Measurements from ENCODE around the gene ITPR1.

The ITPR1 gene

DNA sequence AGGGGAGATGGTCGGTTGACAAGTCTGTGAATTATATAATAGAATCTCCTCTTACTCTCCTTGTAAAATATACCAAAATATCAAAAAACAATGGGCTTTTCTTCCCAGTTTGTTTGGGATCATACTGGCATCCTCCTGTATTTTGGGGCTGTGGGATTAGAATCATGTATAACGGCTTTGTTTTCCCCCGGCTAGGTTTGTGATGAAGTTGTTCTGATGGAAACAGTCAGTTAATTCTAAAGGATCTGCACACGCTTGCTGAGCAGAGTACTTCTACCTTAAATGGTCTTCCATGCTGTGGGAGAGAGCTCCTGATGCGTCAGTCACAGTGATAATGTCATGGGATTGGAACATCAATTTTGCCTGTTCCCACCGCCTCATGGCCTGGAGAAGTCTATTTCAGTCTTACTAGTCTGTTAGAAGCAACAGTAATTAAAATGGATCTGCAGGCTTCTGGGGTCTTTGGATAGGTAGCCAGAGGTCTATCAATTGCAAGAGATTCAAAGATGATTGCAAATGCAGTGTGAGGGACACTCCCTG, 81.3 kb downstream of the ITPR1 start:
- Mint-ChIP-seq H3K4me3 (no peak overlapping the region), H3K4me1 (ENCODE audit: low read depth) (peaks cover 1% of the 10 kb centered on the region), H3K36me3 (ENCODE audit: low read depth) (no peaks in the 10 kb centered on the region), H3K27me3 (ENCODE audit: low read depth) (no peaks in the 10 kb centered on the region), H3K27ac (no peak overlapping the region), H3K9me3 (no peaks in the 10 kb centered on the region)

DNA sequence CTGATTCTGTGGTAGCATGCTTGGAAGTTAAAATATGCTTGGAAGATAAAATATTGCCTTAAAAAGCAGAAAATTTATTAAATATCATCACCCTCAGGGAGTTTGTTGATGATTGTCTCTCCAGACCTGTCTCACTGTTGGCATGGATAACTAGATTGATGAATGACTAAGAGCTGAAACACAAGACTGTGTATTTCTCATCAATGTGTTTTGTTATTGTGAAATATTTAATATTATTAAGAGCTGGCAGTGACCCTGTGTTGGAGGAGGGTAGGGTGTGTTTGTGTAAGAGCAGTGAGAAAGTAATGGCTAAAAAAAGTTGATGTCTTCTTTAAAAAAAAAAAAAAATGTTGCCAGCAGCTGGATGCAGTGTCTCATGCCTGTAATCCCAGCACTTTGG, 82.2 kb downstream of the ITPR1 start:
- Mint-ChIP-seq H3K27me3 (ENCODE audit: low read depth) (no peaks in the 10 kb centered on the region), H3K9me3 (no peaks in the 10 kb centered on the region), H3K27ac (no peak overlapping the region), H3K4me1 (ENCODE audit: low read depth) (no peaks in the 10 kb centered on the region), H3K36me3 (ENCODE audit: low read depth) (no peaks in the 10 kb centered on the region), H3K4me3 (no peak overlapping the region)

DNA sequence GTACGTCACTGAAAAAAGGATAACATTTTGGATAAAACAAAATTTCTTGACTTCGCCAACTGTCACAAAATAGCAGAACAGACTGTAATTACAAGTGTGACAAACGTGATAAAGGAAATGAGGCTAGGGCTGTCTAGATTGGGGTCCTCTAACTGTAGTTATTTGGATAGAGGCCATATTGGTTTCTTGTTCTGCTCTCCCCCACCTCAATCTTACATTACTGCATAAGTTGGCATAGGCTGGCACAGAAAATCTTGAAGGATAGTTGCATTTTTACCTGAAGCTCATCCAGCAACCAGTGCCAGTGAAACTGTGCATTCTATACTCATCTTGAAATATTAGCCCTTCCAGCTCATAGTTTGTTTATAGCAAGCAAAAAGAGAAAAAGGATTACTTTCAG, 84.6 kb downstream of the ITPR1 start:
- Mint-ChIP-seq H3K9me3 (no peaks in the 10 kb centered on the region), H3K4me1 (ENCODE audit: low read depth) (peaks cover 3% of the 10 kb centered on the region), H3K27me3 (ENCODE audit: low read depth) (no peaks in the 10 kb centered on the region), H3K27ac (no peak overlapping the region), H3K36me3 (ENCODE audit: low read depth) (no peaks in the 10 kb centered on the region), H3K4me3 (no peak overlapping the region)

DNA sequence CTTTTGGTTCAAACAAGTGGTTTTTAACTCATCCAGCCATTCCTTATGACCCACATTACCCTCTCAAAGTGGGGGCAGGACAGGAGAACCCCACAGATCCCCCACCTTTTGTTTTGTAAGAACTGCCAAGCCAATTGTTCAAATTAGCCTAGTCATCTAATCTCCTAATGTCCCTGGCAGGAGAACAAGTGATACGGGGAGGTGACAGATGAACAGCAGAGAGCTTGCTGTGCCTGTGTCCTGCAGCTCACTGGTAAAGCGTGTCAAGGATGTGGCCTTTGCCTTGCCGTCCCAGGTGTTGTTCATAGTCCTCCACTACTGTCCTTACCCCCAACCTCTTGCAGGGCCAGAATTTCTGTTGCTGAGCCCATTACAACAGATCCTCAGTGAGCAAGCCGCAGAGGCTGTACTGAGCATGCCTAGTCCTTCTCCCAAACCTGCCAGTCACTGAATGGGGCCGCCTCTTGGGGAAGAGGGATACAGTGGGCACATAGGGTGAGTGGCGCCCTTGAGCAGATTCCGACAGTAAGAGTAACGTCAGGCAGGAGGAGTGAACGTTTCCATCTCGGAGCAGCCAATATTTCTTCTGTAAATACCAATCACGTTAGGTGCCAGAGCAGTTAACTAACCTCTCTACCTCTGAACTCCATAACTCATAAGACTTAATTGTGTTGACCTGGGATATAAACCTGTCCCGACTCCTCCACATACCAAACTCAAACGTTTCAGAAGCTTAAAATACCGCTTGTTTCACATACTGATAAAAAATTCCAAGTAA, 87.4 kb downstream of the ITPR1 start:
- Mint-ChIP-seq H3K27me3 (ENCODE audit: low read depth) (no peaks in the 10 kb centered on the region), H3K4me1 (ENCODE audit: low read depth) (peaks cover 15% of the 10 kb centered on the region), H3K27ac (peak overlapping the region; percentile 26), H3K36me3 (ENCODE audit: low read depth) (no peaks in the 10 kb centered on the region), H3K9me3 (no peaks in the 10 kb centered on the region), H3K4me3 (no peak overlapping the region)

- no peaks in the 10 kb centered on the region for H3K9me3 Mint-ChIP-seq
- no peak overlapping the region for H3K4me3 Mint-ChIP-seq
- H3K36me3 Mint-ChIP-seq (ENCODE audit: low read depth), result peaks cover 1% of the 10 kb centered on the region
- H3K27ac Mint-ChIP-seq, result peak overlapping the region; percentile 26
- no peaks in the 10 kb centered on the region for H3K27me3 Mint-ChIP-seq (ENCODE audit: low read depth)
- peaks cover 17% of the 10 kb centered on the region for H3K4me1 Mint-ChIP-seq (ENCODE audit: low read depth)
These were observed 87.9 kb downstream of the ITPR1 start for GRCh38 chr3:4581124-4581424.

GRCh38 chr3:4581498-4581897, 88.3 kb downstream of the ITPR1 start:
- no peaks in the 10 kb centered on the region for H3K9me3 Mint-ChIP-seq
- no peaks in the 10 kb centered on the region for H3K27me3 Mint-ChIP-seq (ENCODE audit: low read depth)
- peaks cover 17% of the 10 kb centered on the region for H3K4me1 Mint-ChIP-seq (ENCODE audit: low read depth)
- H3K36me3 Mint-ChIP-seq (ENCODE audit: low read depth), result peaks cover 1% of the 10 kb centered on the region
- H3K27ac Mint-ChIP-seq, result no peak overlapping the region
- no peak overlapping the region for H3K4me3 Mint-ChIP-seq

GRCh38 chr3:4581920-4582611, 88.9 kb downstream of the ITPR1 start:
- no peak overlapping the region for H3K4me3 Mint-ChIP-seq
- peaks cover 1% of the 10 kb centered on the region for H3K36me3 Mint-ChIP-seq (ENCODE audit: low read depth)
- no peaks in the 10 kb centered on the region for H3K27me3 Mint-ChIP-seq (ENCODE audit: low read depth)
- H3K9me3 Mint-ChIP-seq, result no peaks in the 10 kb centered on the region
- peaks cover 17% of the 10 kb centered on the region for H3K4me1 Mint-ChIP-seq (ENCODE audit: low read depth)
- no peak overlapping the region for H3K27ac Mint-ChIP-seq

DNA sequence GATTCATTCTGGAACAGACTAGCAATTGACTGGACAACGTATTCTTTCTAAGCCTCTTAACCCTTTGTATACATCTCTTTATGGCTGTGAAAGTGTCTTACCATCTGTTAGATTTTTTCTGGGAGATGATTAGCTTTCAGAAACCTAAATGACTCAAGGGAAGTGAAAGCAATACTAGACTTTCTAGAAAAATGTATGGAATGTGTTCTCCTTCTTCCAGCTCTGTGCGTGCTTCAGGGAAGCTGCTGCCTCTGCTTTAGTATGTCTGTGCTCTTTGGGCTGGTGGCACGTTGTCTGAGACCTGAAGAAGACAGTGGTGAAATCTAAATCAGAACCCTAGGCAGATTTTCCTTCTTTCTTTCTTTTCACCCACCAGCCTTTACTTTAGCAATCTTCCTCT, 89.5 kb downstream of the ITPR1 start:
- H3K27ac Mint-ChIP-seq, result no peak overlapping the region
- no peaks in the 10 kb centered on the region for H3K9me3 Mint-ChIP-seq
- no peaks in the 10 kb centered on the region for H3K27me3 Mint-ChIP-seq (ENCODE audit: low read depth)
- peaks cover 20% of the 10 kb centered on the region for H3K4me1 Mint-ChIP-seq (ENCODE audit: low read depth)
- H3K36me3 Mint-ChIP-seq (ENCODE audit: low read depth), result peaks cover 1% of the 10 kb centered on the region
- H3K4me3 Mint-ChIP-seq, result no peak overlapping the region

DNA sequence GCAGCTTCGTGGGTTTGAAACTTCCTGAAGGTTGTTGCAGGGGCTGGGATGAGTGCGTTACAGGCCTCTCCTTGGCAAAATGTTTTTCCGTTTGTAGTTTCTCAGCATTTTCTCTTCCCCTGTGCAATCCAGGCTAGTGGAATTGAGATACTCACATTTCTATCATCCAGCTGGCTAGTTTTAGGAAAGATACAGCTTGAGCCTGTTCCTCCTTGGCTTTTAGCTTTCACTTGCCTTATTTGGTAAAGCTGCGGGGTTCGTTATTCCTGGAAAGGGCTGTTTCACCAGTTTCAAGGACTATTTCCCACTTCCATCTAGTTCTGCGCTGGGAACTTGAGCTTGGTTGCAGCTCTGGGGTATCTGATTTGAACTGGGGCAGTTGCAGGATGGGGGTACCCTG, 90.3 kb downstream of the ITPR1 start:
- peaks cover 23% of the 10 kb centered on the region for H3K4me1 Mint-ChIP-seq (ENCODE audit: low read depth)
- H3K4me3 Mint-ChIP-seq, result no peak overlapping the region
- H3K27me3 Mint-ChIP-seq (ENCODE audit: low read depth), result no peaks in the 10 kb centered on the region
- no peaks in the 10 kb centered on the region for H3K9me3 Mint-ChIP-seq
- no peak overlapping the region for H3K27ac Mint-ChIP-seq
- peaks cover 1% of the 10 kb centered on the region for H3K36me3 Mint-ChIP-seq (ENCODE audit: low read depth)

DNA sequence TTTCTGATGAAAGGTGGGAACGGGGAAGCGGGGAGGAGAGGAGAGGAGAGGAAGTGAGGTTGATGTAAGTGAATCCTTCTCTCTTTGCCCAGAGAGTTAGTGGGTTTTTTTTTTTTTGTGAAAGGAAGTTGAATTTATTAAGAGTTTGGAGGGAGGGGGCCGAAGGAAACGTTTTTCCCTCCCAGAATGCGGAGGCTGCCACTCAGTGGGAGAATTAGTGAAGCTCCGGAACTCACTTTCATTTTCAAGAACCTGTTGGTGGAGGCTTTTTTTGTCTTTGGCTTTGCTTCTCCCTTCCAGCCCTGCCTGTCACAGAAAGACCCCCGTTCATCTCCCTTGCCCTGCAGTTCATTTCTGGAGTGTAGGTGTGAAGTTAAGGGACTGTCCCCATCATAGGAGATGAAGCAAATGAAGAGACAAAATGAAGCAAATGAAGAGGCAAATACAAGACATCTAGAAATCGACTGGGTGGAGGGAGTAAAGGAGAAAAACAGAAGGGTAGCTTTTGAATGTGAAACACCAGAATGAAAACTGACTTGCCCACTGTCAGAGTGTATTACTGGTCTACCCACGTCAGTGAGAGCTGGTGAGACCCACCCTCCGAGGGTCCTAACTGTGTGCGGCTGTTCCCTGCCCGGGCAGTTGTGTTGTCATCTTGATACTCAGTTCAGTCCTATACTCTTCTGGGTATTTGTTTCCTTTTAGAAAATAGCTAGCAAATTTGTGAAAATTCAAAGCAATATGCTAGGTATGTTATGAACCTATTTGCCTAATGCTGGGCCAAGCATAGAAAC, 91.5 kb downstream of the ITPR1 start:
- H3K36me3 Mint-ChIP-seq (ENCODE audit: low read depth), result peaks cover 1% of the 10 kb centered on the region
- H3K4me3 Mint-ChIP-seq, result peak overlapping the region; percentile 80
- peaks cover 27% of the 10 kb centered on the region for H3K4me1 Mint-ChIP-seq (ENCODE audit: low read depth)

DNA sequence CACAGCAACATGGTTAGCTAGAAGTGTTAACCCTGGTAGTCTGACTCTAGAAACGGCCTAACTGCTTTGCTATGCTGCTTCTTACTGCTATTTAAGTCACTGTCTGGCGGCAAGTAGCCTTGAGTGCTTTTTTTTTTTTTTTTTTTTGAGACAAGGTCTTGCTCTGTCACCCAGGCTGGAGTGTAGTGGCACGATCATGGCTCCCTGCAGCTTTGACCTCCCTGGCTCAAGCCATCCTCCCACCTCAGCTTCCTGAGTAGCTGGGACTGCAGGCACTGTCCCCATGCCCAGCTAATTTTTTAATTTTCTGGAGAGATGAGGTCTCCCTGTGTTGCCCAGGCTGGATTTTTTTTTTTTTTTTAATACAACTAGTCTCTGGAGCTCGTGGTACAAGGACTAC, 93.2 kb downstream of the ITPR1 start:
- Mint-ChIP-seq H3K27ac (no peak overlapping the region), H3K36me3 (ENCODE audit: low read depth) (peaks cover 5% of the 10 kb centered on the region), H3K4me1 (ENCODE audit: low read depth) (peaks cover 27% of the 10 kb centered on the region), H3K4me3 (no peak overlapping the region), H3K9me3 (peaks cover 5% of the 10 kb centered on the region), H3K27me3 (ENCODE audit: low read depth) (no peaks in the 10 kb centered on the region)

More for the DNA sequence above, 91.5 kb downstream of the ITPR1 start:
- Mint-ChIP-seq H3K9me3 (no peaks in the 10 kb centered on the region), H3K27me3 (ENCODE audit: low read depth) (no peaks in the 10 kb centered on the region), H3K27ac (peak overlapping the region; percentile 72)

DNA sequence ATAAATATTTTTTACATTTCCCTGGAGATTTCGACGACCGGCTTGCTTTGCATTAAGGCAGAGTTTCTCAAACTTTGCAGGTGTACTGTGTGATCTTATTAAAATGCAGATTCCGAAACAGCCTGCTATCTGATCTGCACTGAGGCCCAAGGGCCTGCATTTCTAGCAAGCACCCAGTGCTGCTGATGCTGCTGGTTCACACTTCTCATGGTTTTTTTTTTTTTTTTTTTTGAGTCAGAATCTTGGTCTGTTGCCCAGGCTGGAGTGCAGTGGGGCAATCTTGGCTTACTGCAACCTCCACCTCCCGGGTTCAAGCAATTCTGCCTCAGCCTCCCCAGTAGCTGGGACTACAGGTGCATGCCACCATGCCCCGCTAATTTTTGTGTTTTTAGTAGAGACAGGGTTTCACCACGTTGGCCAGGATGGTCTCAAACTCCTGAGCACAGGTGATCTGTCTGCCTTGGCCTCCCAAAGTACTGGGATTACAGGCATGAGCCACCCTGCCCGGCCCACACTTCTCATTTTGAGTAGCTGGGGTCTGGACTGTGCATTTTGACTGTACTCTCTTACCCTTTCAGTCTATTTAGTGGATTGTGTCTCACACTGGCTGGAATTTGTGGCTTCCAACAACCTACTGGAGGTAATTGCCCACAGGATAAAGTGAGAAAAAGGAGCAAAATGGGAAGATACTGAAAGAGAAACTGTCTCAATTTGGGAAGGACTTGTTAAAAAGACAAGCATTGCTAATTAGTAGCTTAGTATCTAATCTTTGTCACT, 94.1 kb downstream of the ITPR1 start:
- Mint-ChIP-seq H3K27ac (no peak overlapping the region), H3K4me3 (no peak overlapping the region), H3K27me3 (ENCODE audit: low read depth) (no peaks in the 10 kb centered on the region), H3K36me3 (ENCODE audit: low read depth) (peaks cover 7% of the 10 kb centered on the region), H3K9me3 (peaks cover 5% of the 10 kb centered on the region), H3K4me1 (ENCODE audit: low read depth) (peaks cover 27% of the 10 kb centered on the region)

GRCh38 chr3:4587838-4588105, 94.6 kb downstream of the ITPR1 start:
- no peaks in the 10 kb centered on the region for H3K27me3 Mint-ChIP-seq (ENCODE audit: low read depth)
- H3K4me1 Mint-ChIP-seq (ENCODE audit: low read depth), result peaks cover 25% of the 10 kb centered on the region
- H3K9me3 Mint-ChIP-seq, result peaks cover 5% of the 10 kb centered on the region
- peaks cover 7% of the 10 kb centered on the region for H3K36me3 Mint-ChIP-seq (ENCODE audit: low read depth)
- H3K4me3 Mint-ChIP-seq, result no peak overlapping the region
- H3K27ac Mint-ChIP-seq, result no peak overlapping the region

DNA sequence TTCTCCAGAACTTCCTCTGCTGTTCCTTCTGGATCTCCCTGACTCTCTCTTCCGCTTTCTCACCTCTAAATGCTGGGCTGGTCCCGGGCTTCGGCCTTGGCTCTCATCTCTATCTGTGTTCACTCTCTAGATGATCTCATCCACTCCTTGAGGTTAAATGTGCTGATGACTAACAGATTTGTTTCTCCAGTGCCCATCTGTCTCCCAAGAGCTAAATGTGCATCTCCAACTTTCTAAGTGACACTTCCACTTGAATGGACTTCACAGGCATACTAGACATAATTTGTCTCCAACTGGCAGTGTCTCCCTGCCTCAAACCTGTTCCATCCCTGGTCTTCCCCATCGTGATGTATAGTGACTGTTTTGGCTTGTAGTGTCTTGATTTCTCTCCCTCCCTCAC, 95.3 kb downstream of the ITPR1 start:
- peaks cover 5% of the 10 kb centered on the region for H3K9me3 Mint-ChIP-seq
- H3K4me3 Mint-ChIP-seq, result no peak overlapping the region
- no peak overlapping the region for H3K27ac Mint-ChIP-seq
- H3K36me3 Mint-ChIP-seq (ENCODE audit: low read depth), result peaks cover 7% of the 10 kb centered on the region
- peaks cover 25% of the 10 kb centered on the region for H3K4me1 Mint-ChIP-seq (ENCODE audit: low read depth)
- no peaks in the 10 kb centered on the region for H3K27me3 Mint-ChIP-seq (ENCODE audit: low read depth)
